Measurements from ENCODE around the gene PTPRN2.
"Not testable (repeated sequence)": the region's sequence is repeated elsewhere in the genome, so short reads cannot be mapped to it uniquely, and the experiment has no call there.

Gene PTPRN2

GRCh38 chr7:157668221-157668883, 919.3 kb downstream of the PTPRN2 start:
- no peak for DNase-seq (ENCODE audit: low read depth, low spot score)
- no peak overlapping the region for H3K27ac ChIP-seq

- DNase-seq (ENCODE audit: low read depth, low spot score): no peak
- H3K27ac ChIP-seq: no peak overlapping the region
These were observed 919.9 kb downstream of the PTPRN2 start for GRCh38 chr7:157667731-157668130.

DNA sequence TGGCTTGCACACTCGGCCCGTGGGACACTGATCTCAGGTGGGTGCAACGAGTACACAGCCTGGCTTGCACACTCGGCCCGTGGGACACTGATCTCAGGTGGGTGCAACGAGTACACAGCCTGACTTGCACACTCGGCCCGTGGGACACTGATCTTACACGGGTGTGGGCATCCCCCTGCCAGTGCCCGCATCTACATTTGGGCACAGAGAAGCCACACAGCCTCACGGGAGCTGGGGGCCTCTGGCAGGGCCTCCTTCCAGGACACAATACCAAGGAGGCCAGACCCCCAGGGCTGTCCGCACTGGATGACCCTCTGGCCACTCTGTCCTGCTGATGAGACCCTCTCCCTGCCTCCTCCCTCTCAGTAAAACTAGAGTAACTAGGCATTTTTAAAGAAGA, 920.4 kb downstream of the PTPRN2 start:
- no peak for DNase-seq (ENCODE audit: low read depth, low spot score)
- H3K27ac ChIP-seq: no peak overlapping the region

GRCh38 chr7:157666530-157667040, 921.0 kb downstream of the PTPRN2 start:
- DNase-seq (ENCODE audit: low read depth, low spot score): no peak
- no peak overlapping the region for H3K27ac ChIP-seq

DNA sequence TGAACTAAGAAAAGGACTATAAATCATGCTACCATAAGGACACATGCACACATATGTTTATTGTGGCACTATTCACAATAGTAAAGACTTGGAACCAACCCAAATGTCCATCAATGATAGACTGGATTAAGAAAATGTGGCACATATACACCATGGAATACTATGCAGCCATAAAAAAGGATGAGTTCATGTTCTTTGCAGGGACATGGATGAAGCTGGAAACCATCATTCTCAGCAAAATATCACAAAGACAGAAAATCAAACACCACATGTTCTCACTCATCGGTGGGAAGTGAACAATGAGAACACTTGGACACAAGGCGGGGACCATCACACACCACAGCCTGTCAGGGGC, 922.0 kb downstream of the PTPRN2 start:
- not testable (repeated sequence) for H3K27ac ChIP-seq; DNase-seq (ENCODE audit: low read depth, low spot score)

DNA sequence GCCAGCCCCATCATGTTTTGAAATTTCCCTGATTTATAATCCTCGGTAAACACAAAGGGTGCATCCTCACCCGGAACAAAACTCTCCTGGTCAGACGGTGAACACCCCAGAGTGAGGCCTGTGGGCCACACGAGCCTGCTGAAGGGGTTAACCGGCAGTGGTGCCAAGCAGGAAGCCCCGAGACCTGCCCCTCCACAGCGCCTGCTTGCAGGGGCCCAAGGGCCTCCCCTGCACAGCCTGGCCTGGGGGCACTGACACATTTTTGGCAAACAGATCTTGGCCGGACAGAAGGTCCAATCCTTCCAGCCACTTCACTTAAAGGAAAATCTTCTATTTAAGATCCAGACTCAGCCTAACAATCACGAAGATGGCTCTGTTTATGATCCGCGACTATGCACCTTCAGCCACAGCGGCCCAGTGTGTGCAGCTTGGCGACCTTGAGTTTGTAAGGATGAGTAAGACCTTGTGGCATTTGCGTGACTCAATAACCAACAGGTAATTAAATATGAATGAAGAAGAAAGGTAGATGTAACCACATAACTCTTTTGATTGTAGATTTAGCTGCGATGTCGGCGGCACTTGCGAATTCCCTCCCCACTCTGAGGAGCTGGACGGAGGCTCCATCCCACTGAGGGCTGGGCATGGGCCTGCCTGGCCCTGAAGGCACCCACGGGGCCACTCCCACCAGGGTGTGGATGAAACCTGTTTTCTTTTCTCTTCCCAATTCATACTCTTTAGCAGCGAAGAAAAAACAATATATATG, 922.6 kb downstream of the PTPRN2 start:
- no peak overlapping the region for H3K27ac ChIP-seq
- no peak for DNase-seq (ENCODE audit: low read depth, low spot score)

- no peak for DNase-seq (ENCODE audit: low read depth, low spot score)
- H3K27ac ChIP-seq: no peak overlapping the region
These were observed 923.6 kb downstream of the PTPRN2 start for GRCh38 chr7:157664034-157664433.

GRCh38 chr7:157662981-157663716, 924.5 kb downstream of the PTPRN2 start:
- DNase-seq (ENCODE audit: low read depth, low spot score): no peak
- H3K27ac ChIP-seq: no peak overlapping the region

- DNase-seq (ENCODE audit: low read depth, low spot score): no peak
- H3K27ac ChIP-seq: no peak overlapping the region
These were observed 925.4 kb downstream of the PTPRN2 start for GRCh38 chr7:157662110-157662791.

- H3K27ac ChIP-seq: no peak overlapping the region
These were observed 926.0 kb downstream of the PTPRN2 start for GRCh38 chr7:157661611-157661975.

GRCh38 chr7:157660971-157661610, 926.5 kb downstream of the PTPRN2 start:
- DNase-seq (ENCODE audit: low read depth, low spot score): no peak
- no peak overlapping the region for H3K27ac ChIP-seq

More at GRCh38 chr7:157661611-157661975, 926.0 kb downstream of the PTPRN2 start:
- DNase-seq (ENCODE audit: low read depth, low spot score): no peak

DNA sequence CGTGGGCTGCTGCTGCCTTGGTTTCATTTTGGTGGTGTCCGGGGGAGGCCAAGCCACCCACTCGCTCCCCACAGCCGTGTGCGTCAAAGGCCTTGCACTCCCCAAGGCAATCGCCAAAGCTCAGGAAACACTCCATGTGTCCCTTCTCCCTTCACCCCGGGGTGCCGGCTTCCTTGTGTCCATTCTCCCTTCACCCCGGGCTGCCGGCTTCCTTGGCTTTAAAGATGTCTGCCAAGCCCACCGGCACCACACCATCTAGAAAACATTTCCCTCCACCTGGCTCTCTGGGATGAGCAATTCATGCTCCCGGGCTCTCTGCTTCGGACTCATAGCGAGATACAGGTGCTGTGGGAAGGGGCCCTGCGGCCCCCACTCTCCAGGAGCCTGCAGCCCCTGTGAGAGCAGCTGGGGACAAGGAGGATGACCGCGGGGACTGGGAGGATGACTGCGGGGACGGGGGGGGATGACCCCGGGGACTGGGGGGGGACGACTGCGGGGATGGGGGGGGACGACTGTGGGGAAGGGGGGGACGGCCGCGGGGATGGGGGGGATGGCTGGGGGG, 928.7 kb downstream of the PTPRN2 start:
- no peak overlapping the region for H3K27ac ChIP-seq
- DNase-seq (ENCODE audit: low read depth, low spot score): no peak

DNA sequence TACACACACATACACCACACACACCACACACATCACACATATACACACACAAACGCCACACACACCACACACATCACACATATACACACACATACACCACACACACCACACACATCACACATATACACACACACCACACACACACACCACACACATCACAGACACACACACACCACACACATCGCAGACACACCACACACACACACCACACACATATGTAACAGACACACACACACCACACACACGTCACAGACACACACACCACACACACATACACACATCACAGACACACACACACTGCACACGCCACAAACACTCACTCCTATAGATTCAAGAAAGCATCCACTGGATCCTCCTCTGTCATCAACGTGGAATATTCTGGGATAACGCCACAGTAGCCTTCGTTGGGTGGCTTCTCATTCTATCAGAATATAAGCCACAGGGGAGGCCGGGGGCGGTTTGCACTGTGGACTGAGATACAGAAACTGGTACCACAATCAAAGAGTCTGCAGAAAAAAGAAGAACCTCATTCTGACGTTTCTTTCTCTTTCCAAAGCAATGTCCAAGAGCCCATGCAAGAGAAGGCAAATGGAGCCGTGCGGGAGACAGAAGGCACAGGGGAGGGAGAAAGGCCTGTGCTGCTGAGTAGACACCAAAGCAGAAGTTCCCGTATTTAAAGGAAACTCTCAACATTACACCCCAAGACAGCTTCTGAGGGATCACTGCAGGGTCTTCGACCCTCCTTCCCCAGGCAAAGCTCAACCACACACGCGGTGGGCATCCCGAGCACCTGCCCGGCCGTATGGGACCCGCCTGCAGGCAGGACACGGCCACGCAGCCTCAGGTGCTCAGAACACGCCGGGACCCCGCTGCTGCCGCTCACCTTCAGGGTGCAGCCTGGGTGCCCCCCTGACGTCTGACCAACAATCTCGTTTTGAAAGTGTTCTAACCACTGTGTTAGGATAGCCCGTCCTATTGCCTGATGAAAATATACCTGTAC, 929.6 kb downstream of the PTPRN2 start:
- no peak for DNase-seq (ENCODE audit: low read depth, low spot score)
- H3K27ac ChIP-seq: no peak overlapping the region

DNA sequence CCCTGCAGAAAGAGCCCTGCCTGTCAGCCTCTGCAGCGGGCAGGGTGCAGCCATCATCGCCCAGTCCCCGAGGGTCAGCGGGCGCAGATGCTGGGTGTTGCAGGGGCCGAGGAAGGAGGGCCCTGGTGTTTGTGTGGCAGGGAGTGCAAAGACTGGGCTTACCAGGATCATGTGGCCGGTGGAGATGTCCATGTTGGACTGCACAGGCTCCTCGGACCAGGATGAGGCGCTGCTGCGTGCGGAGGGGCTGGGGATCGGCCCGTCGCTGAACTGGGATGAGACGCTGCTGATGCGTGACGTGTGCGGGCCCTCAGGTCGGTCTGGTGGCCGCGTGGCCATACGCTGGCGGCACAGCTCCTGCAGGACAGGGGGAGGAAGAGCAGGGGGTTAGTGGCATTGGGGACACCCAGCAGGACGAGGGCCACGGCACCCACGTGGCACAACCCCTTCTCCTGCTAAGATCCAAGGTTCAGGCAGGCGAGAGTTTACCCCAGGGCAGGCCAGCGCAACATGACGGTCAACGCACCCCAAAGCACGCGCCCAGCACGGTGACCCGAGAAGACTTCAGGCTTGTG, 931.3 kb downstream of the PTPRN2 start:
- DNase-seq (ENCODE audit: low read depth, low spot score): no peak
- H3K27ac ChIP-seq: no peak overlapping the region

DNA sequence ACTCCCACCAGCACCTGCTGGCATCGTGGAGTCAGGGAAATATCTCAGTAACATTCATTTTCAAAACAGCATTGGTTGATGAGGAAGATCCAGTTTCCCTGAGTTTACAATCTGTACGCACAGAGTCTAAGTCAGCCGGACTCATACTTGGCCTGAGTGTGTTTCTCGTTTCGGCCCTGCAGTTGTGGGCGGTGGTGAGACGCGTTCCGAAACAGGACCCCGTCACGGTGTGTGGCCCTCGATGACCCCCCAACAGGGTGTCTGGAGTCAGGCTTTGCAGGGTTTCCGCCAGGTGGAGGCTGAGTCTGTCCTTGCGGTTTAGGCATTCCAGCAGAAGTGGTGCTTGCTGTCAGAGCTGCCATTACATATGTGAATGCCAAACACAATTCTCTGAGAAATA, 933.3 kb downstream of the PTPRN2 start:
- no peak for DNase-seq (ENCODE audit: low read depth, low spot score)
- H3K27ac ChIP-seq: no peak overlapping the region

- DNase-seq (ENCODE audit: low read depth, low spot score): no peak
These were observed 933.8 kb downstream of the PTPRN2 start for GRCh38 chr7:157653827-157654207.

DNA sequence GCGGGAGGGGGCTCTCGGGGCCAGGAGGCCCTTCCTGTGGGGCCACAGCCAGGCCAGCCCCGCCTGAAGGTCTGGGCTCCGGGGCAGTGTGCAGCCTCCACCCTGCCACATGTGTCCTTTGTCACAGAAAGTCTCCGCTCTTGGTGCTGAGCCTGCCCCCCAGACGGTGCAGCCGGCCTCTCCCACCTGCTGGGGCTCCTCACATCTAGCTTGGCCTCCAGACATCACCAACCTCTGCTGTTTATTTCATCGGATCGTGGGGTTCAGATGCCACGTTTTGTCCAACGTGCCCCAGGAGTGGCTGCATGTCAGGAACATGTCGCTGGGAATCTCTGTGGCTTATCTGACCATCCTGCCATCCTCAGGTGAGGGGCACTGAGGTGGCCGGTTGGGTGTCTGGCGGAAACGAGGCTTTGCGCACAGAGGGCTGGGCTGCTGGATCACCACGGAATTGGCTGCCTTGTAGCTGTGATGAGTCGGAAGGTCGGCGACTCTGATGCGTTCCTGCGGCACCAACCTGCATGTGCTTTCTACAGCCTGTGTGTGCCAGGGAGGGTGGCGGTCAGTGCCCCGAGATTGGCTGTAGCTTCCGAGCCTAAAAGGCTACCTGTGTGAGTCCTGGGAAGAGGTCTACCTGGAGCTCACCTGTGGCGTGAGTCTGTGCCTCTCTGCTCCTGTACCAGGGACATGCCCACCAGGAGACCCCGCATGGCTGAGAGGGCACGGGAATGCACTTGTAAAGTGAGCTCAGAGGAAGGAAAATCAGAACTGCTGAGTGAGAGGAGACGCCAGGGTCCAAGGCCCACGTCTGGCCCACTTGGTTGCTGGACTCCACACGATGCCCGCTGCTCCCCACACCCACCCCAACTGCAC, 934.4 kb downstream of the PTPRN2 start:
- DNase-seq (ENCODE audit: low read depth, low spot score): no peak
- H3K27ac ChIP-seq: no peak overlapping the region

More at GRCh38 chr7:157653827-157654207, 933.8 kb downstream of the PTPRN2 start:
- no peak overlapping the region for H3K27ac ChIP-seq

Measured in epithelial cell of prostate (primary cell).